ENCODE data around the gene E4F1.
"Not testable (repeated sequence)": the region's sequence is repeated elsewhere in the genome, so short reads cannot be mapped to it uniquely, and the experiment has no call there.

E4F1 gene

GRCh38 chr16:2243031-2243528 is 19.7 kb downstream of the E4F1 start:
- no peak for DNase-seq

DNA sequence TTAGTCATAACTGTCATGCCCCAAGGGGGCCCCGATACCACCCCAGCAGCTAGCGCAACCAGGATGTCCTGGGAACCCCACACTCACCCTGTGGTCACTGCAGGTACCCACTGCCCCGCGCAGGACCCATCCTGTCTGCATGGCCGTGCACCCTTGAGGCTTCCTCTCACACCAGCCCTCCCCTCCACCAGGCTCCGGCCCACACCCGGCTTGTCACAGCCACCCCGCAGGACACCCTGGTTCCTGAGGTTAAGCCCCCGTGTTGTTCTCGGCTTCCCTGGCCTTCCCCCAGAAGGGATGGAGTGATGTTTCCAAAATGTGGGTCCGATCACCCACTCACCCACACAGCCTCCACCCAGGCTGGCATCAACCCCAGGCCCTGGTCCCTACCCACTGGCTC is 20.4 kb downstream of the E4F1 start:
- DNase-seq = no peak

GRCh38 chr16:2244301-2244700 is 20.9 kb downstream of the E4F1 start:
- DNase-seq = no peak

DNA sequence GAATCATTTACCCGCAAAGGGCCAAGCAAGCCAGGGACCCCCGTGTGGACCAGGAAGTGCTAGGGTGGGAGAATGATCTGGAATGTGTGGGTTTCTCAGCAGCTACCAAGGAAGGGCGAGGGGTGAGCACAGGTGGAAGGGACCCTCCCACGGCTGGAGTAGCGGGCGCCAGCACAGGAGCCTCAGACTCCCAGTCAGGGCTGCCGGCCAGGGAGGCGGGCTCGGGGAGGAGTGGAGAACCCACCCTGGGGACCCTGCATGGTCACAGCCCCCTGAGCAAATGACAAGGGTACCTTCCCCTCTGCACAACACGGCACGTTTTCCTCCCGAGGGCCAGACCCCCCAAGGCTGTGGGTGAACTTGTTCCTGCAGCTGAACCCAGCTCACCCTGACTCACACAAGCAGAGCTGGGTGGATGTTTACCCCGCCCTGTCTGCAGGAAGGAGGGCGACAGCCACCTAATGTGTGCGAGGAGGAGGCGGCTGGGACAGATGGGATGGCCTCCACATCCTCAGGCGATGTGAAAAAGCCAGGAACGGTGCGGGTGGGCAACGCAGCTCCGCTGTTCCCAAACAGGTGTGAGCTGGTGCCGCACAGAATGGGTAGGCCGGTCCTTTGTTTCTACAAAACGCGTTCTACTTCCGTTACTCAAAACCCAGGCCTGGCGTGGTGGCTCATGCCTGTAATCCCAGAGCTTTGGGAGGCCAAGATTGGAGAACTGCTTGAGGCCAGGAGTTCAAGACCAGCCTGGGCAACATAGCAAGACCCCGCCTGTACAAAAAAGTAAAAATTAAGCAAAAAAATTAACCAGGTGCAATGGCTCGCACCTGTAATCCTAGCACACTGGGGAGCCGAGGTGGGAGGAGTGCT is 21.8 kb downstream of the E4F1 start:
- DNase-seq = no peak

GRCh38 chr16:2246301-2246885 is 23.0 kb downstream of the E4F1 start:
- DNase-seq = no peak

- no peak for DNase-seq
Observed at GRCh38 chr16:2250652-2251295, 27.4 kb downstream of the E4F1 start.

- DNase-seq = peak; percentile 41 to 94 (median 88)
Observed at GRCh38 chr16:2251296-2252111, 28.1 kb downstream of the E4F1 start, which contains the start of gene ECI1. ECI1 (minus strand) TSS chr16:2251587; CDS start chr16:2251566, 21 bp downstream.

GRCh38 chr16:2252806-2253148 is 29.4 kb downstream of the E4F1 start:
- DNase-seq = no peak

DNA sequence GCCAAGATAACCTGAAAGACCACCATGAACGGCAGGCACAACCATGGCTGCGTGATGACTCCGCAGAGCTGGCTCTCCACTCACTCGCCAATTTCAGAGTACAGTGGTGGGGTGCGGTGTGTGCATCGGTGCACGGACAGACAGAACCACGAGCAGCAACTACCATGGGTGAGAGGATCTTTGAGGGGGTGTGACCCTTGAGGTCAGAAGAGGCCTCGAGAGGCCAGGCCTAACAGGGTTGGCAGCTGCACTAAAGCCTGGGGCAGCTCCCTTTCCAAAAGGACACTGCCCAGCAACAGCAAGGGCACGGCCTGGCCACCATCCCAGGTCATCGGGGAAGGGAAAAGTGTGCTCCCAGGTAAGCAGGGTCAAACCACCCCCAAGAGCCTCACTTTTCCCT is 29.9 kb downstream of the E4F1 start:
- no peak for DNase-seq

- DNase-seq = no peak
Observed at GRCh38 chr16:2256531-2257140, 33.2 kb downstream of the E4F1 start.

GRCh38 chr16:2257726-2258125 is 34.3 kb downstream of the E4F1 start:
- no peak for DNase-seq

DNA sequence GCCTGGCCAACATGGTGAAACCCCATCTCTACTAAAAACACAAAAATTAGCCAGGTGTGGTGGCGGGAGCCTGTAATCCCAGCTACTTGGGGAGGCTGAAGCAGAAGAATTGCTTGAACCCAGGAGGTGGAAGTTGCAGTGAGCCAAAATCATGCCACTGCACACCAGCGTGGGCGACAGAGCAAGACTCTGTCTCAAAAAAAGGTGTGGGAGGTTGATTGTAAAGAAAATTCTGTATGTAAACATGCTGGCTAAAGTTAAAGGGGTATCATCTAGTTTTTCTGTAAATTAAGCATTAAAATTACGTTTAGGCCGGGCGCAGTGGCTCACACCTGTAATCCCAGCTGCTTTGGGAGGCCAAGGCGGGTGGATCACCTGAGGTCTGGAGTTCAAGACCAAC is 35.1 kb downstream of the E4F1 start:
- DNase-seq = not testable (repeated sequence)

DNA sequence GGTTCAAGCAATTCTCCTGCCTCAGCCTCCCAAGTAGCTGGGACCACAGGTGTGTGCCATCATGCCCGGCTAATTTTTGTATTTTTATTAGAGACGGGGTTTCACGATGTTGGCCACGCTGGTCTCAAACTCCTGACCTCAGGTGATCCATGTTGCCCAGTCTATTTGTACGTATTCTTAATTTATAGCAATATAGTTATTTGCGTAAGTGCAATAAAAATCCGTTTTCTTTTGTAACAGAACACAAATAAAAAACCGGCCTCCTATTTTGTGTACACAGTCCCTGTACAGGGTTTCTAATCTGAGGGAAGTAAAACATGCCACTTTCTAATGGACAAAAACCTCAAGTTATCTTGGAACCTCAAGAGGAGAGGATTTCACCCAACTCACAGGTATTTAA is 36.9 kb downstream of the E4F1 start:
- DNase-seq = no peak

GRCh38 chr16:2263026-2263425 is 39.6 kb downstream of the E4F1 start:
- DNase-seq = not testable (repeated sequence)

GRCh38 chr16:2266887-2267286 is 43.5 kb downstream of the E4F1 start:
- not testable (repeated sequence) for DNase-seq

DNA sequence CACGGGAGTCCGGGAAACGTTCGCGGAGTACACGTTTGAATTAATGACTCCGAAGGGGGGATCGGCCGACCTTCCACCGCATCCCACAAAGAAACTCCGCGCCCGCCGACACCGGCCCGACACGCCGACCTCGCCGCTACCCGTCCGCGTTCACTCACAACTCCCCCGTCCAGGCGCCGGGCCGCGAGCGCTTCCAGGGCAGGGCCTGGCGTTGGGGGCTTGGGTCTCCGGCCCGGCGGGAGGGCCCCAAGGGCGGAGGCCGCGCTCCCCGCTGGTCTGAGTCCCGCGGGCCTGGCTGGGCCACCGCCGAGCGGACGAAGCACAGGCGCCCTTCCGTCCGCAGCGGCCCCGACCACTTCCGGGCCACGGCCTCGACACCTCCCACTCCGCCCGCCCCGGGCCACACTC is 44.1 kb downstream of the E4F1 start:
- peak in 7 of 56 donors; percentile 47 to 90 (median 83) for DNase-seq

DNA sequence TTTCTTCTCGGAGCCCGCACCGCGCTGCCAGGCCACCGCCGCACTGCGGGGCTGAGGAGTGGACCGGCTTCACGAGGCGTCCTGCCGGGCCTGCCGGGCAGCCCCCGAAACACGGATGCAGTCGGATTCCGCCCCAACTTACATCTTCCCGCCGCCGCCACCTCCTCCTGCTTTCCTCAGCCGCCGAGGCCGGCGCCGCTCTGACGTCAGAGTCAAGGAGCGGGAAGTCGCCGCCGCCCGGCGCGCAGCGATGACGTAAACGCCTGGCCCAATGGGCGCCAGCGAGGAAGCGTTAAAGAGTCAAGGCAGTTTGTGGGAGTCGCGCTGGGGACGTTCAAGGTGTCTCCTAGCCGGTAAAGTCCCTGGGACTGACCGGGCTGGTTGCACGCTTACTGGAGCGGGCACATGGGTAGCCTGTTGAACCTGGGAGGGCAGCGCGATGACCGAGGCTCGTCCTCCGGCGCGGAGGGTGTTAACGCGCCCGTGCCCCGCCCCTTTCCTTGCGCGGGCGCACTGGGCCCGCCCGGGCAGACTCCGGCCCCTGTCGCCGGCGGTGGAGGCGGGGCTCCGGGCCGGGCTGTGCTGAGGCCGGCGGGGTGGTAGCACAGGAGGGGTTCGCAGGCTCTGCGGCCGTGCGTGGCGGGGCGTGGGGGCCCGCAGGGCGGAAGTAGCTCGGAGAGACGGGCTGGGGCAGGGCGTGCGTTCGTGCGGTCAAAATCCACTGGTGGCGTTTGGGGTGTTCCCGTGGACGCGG is 44.7 kb downstream of the E4F1 start, which contains the start of gene RNPS1:
TSS of gene RNPS1 (minus strand) at position 214 of the 754 bp plus-strand sequence. CDS start 3,483 bp downstream, outside the sequence.
- DNase-seq = peak; percentile 47 to 98 (median 92)

DNA sequence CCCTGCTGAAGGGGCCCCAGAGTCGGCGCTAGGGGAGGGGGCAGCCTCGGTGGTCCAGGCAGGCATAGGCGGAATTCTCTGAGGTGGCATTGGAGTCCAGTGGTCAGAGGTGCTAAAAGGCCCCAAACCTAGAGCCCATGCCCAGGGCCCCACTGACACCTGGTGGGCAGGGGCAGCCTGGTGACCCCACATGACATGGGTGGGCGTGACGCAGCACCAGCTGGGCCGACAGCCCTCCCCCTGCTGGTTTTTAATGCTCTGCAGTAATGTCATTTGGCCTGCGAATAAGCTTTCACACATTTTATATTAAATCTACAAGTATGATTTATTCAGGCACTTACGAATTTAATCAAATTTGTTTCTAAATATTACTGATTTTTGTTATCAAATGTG is 46.7 kb downstream of the E4F1 start:
- DNase-seq = no peak

DNA sequence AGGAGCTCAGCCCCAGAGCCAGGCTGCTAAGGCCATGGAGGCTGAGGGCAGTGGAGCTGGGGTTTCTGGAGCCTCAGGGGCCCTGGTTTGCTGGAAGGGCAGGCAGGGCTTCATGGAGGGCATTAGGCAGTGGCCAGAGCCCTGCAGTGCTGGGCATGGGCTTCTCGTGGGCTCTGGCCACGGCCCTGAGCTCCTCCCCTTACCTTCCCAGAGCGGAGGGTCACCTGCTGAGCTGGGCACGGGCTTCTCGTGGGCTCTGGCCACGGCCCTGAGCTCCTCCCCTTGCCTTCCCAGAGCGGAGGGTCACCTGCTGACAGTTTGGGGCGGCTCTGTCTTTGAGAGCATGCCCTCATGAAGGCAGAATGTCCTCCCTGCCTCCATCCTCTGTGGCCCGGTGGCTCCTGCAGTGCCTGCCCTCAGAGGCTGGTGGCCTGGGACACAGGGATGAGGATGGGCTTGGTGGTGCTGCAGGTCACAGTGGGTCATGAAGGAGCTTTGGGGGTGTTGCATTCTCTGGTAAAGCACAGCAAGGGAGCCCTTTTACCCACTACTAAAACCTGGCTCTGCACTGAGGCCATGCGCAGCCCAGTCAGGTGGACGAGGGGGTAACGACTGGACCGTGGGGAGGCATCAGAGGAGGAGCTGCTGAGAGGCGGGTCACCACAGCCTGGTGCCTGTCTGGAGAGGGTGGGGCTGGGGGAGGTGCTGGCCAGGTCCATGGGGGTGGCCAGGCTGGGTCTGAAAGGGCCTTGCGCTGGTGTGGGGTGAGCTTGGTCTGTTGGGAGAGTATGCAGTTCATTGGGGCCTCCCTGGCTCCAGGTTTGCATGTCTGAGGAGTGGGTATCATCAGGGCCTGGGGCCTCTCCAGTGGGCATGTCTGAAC is 47.4 kb downstream of the E4F1 start:
- DNase-seq = no peak
